SW480 (cell line): Measurements from ENCODE around the gene STARD5.
"Not testable (repeated sequence)": the region's sequence is repeated elsewhere in the genome, so short reads cannot be mapped to it uniquely, and the experiment has no call there.

ENCODE experiments used
- DNase-seq: peaks from one replicate; pipeline ENCODE4 v3.0.0-alpha.2; 2016; ENCODE audit warnings: low spot score

STARD5 gene

GRCh38 chr15:81323944-81324881, at the start of gene STARD5:
Gene STARD5 (minus strand): TSS chr15:81324141. CDS start chr15:81324099, 42 bp downstream.
- DNase-seq = peak; percentile 95

GRCh38 chr15:81373176-81373575, 49.2 kb upstream of the STARD5 start:
- no peak for DNase-seq

GRCh38 chr15:81372575-81372974, 48.6 kb upstream of the STARD5 start:
- DNase-seq = no peak

GRCh38 chr15:81363718-81364500, 40.0 kb upstream of the STARD5 start:
- DNase-seq = no peak

GRCh38 chr15:81363276-81363675, 39.3 kb upstream of the STARD5 start:
- no peak for DNase-seq

- DNase-seq = no peak
Observed at GRCh38 chr15:81362790-81363189, 38.8 kb upstream of the STARD5 start.

- DNase-seq = no peak
Observed at GRCh38 chr15:81361891-81362290, 38.0 kb upstream of the STARD5 start.

GRCh38 chr15:81360491-81360890, 36.5 kb upstream of the STARD5 start:
- DNase-seq = no peak

GRCh38 chr15:81358248-81358647, 34.3 kb upstream of the STARD5 start:
- no peak for DNase-seq

GRCh38 chr15:81357180-81357686, 33.3 kb upstream of the STARD5 start:
- DNase-seq = peak; percentile 8

GRCh38 chr15:81356252-81356651, 32.3 kb upstream of the STARD5 start:
- DNase-seq = no peak

GRCh38 chr15:81351651-81352050, 27.7 kb upstream of the STARD5 start:
- no peak for DNase-seq

GRCh38 chr15:81349271-81349670, 25.3 kb upstream of the STARD5 start:
- no peak for DNase-seq

- not testable (repeated sequence) for DNase-seq
Observed at GRCh38 chr15:81348691-81349090, 24.8 kb upstream of the STARD5 start.

GRCh38 chr15:81347910-81348309, 24.0 kb upstream of the STARD5 start:
- no peak for DNase-seq

- DNase-seq = no peak
Observed at GRCh38 chr15:81346611-81347010, 22.7 kb upstream of the STARD5 start.

GRCh38 chr15:81343371-81343770, 19.4 kb upstream of the STARD5 start:
- no peak for DNase-seq

- DNase-seq = no peak
Observed at GRCh38 chr15:81341351-81341750, 17.4 kb upstream of the STARD5 start.

- DNase-seq = no peak
Observed at GRCh38 chr15:81339851-81340250, 15.9 kb upstream of the STARD5 start.

- no peak for DNase-seq
Observed at GRCh38 chr15:81339321-81339720, 15.4 kb upstream of the STARD5 start.

GRCh38 chr15:81338170-81339007, 14.4 kb upstream of the STARD5 start:
- no peak for DNase-seq

- no peak for DNase-seq
Observed at GRCh38 chr15:81337713-81338157, 13.8 kb upstream of the STARD5 start.
